ENCODE data around the gene GGT1. TPM values are rescaled to one million over a fixed set of nuclear protein-coding genes. Genes with fewer than 3 reads are reported as not detected.

GGT1 gene
- total RNA-seq, 6 donors from 2014 or later = 57.4 to 220 (median 117) TPM

DNA sequence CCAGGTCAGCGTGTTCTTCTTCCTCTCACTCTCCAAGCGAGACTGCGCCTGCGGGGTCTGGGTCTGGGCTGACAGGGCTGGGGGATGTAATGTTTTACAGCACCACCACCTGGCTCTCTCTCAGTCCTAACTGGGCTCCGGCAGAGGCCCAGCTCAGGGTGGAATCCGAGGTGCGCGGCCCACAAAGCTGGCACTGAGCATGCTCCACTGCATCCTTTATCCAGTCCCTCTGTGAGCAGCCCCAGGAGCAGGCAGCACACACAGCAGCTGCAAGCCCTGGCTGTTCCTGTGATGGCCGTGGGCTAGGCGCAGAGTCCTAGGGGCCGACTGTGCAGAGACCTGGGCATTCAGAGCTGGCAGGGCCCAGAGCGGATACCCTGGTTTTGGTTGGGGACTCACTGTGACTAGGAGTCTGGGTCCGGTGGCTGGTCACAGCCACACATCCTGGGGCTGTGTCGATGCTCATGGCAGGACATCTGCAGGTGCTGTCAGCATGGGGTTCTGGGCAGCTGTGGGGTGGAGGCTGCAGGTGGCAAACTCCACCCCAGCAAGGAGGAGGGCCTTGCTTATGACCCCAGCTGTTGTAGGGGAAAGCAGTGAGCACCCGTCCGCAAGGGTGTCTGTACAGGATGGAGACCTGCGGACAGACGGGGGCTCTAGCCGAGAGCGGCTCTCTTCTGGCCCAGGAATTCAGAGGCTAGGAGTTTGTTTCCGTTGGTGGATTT is 14.1 kb upstream of the GGT1 start:
- no peak overlapping the region for H3K27ac ChIP-seq
- no peak overlapping the region for H3K4me3 ChIP-seq
- no peak for TF ChIP-seq POLR2A (IDR thresholded peaks at IDR 0.05)
- no peak for TF ChIP-seq CTCF (IDR thresholded peaks at IDR 0.05)
- TF ChIP-seq POLR2AphosphoS5 (IDR thresholded peaks at IDR 0.05) = no peak
- no peak for TF ChIP-seq EP300 (IDR thresholded peaks at IDR 0.05)
- no peaks in the 10 kb centered on the region for H3K27me3 ChIP-seq
- no peak for DNase-seq
- WGBS, 2 donors = 85 to 94% methylated on average over 9 to 21 of the region's 21 CpGs
- H3K36me3 ChIP-seq = peaks cover 0 to 22% (median 7%) of the 10 kb centered on the region in 4 donors
- no peaks in the 10 kb centered on the region for H3K9me3 ChIP-seq
- peaks cover 12 to 26% (median 15%) of the 10 kb centered on the region in 4 donors for H3K4me1 ChIP-seq
- ATAC-seq (ENCODE audit: low FRiP score in 2 of 2) = no peak

GRCh38 chr22:24589518-24590030 is 13.4 kb upstream of the GGT1 start:
- Histone ChIP-seq H3K27ac (no peak overlapping the region), H3K36me3 (peaks cover 0 to 22% (median 7%) of the 10 kb centered on the region in 4 donors), H3K9me3 (no peaks in the 10 kb centered on the region), H3K4me1 (peaks cover 10 to 27% (median 16%) of the 10 kb centered on the region in 4 donors), H3K27me3 (no peaks in the 10 kb centered on the region), H3K4me3 (no peak overlapping the region)
- no peak for TF ChIP-seq POLR2A (IDR thresholded peaks at IDR 0.05)
- no peak for TF ChIP-seq CTCF (IDR thresholded peaks at IDR 0.05)
- no peak for TF ChIP-seq EP300 (IDR thresholded peaks at IDR 0.05)
- TF ChIP-seq POLR2AphosphoS5 (IDR thresholded peaks at IDR 0.05) = no peak
- WGBS, 2 donors = 78 to 89% methylated on average over 5 to 7 of the region's 7 CpGs
- DNase-seq = no peak
- no peak for ATAC-seq (ENCODE audit: low FRiP score in 2 of 2)

- Histone ChIP-seq H3K27ac (no peak overlapping the region), H3K9me3 (no peaks in the 10 kb centered on the region), H3K4me3 (no peak overlapping the region), H3K27me3 (no peaks in the 10 kb centered on the region), H3K36me3 (peaks cover 0 to 16% (median 6%) of the 10 kb centered on the region in 4 donors), H3K4me1 (peaks cover 10 to 31% (median 20%) of the 10 kb centered on the region in 4 donors)
- 95 to 96% methylated on average over 12 of the region's 12 CpGs for WGBS, 2 donors
- TF ChIP-seq POLR2A (IDR thresholded peaks at IDR 0.05) (no peak), EP300 (IDR thresholded peaks at IDR 0.05) (no peak), CTCF (IDR thresholded peaks at IDR 0.05) (no peak), POLR2AphosphoS5 (IDR thresholded peaks at IDR 0.05) (no peak)
- no peak for ATAC-seq (ENCODE audit: low FRiP score in 2 of 2)
- DNase-seq = no peak
Observed at GRCh38 chr22:24590596-24591173, 12.3 kb upstream of the GGT1 start.

- Histone ChIP-seq H3K27ac (no peak overlapping the region), H3K36me3 (peaks cover 0 to 10% (median 5%) of the 10 kb centered on the region in 4 donors), H3K4me3 (no peak overlapping the region), H3K9me3 (no peaks in the 10 kb centered on the region), H3K27me3 (no peaks in the 10 kb centered on the region), H3K4me1 (peaks cover 10 to 31% (median 20%) of the 10 kb centered on the region in 4 donors)
- DNase-seq (no peak), ATAC-seq (ENCODE audit: low FRiP score in 2 of 2) (no peak)
- WGBS, 2 donors = 90 to 97% methylated on average over 2 to 6 of the region's 6 CpGs
- TF ChIP-seq POLR2A (IDR thresholded peaks at IDR 0.05) = no peak
- no peak for TF ChIP-seq CTCF (IDR thresholded peaks at IDR 0.05)
- no peak for TF ChIP-seq POLR2AphosphoS5 (IDR thresholded peaks at IDR 0.05)
- no peak for TF ChIP-seq EP300 (IDR thresholded peaks at IDR 0.05)
Observed at GRCh38 chr22:24591286-24591830, 11.6 kb upstream of the GGT1 start.
